ENCODE measurements around the gene CD2AP.

CD2AP gene

DNA sequence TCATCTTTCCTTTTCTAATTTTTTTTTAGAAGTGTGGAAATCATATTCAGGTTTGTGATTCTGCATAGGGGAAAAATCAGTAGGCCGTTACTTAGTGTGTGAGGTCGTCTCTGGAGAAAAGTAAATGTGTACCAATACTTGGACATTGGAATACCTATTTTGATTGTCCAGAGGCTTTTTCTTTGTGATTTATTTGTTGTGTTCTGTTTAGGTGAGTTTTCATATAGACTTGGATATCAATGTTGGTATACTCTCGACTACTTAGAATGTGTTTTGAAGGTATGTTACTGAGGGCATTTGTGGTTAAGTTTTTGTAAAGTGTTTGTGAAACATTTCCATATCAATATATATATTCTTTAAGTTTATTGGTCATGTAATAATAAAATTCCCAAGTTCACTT is 2.3 kb downstream of the CD2AP start:
- no peak for TF ChIP-seq SIN3A (IDR thresholded peaks at IDR 0.05; ENCODE audit: borderline replicate concordance, insufficient read depth, low read length)
- TF ChIP-seq TAF1 (IDR thresholded peaks at IDR 0.05; ENCODE audit: borderline replicate concordance, insufficient read depth, low read length) = no peak
- no peak for TF ChIP-seq FOXP2 (optimal IDR thresholded peaks at IDR 0.05; ENCODE audit: borderline replicate concordance, extremely low read depth, extremely low read length, insufficient read depth)
- TF ChIP-seq REST (IDR thresholded peaks at IDR 0.05; ENCODE audit: insufficient read depth in 1 of 2, low read depth in 2 of 2, low read length in 2 of 2) = no peak
- TF ChIP-seq POLR2AphosphoS5 (IDR thresholded peaks at IDR 0.05; ENCODE audit: low read depth, low read length) = no peak

DNA sequence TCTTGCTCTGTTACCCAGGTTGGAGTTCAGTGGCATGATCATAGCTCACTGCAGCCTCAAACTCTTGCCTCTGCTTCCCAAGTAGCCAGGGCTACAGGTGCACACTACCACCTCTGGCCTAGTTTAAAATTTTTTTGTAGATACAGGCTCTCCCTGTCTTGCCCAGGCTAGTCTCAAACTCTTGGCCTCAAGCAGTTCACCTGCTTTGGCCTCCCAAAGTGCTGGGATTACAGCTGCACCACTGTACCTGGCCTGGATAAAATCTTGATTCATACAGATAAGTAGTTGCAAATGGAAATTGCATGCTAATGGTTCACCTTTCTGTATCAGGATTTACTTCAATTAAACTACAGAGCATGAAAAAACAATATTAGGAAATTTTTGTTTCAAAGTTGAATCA is 4.2 kb downstream of the CD2AP start:
- no peak for TF ChIP-seq FOXP2 (optimal IDR thresholded peaks at IDR 0.05; ENCODE audit: borderline replicate concordance, extremely low read depth, extremely low read length, insufficient read depth)
- TF ChIP-seq TAF1 (IDR thresholded peaks at IDR 0.05; ENCODE audit: borderline replicate concordance, insufficient read depth, low read length) = no peak
- TF ChIP-seq SIN3A (IDR thresholded peaks at IDR 0.05; ENCODE audit: borderline replicate concordance, insufficient read depth, low read length) = no peak
- TF ChIP-seq REST (IDR thresholded peaks at IDR 0.05; ENCODE audit: insufficient read depth in 1 of 2, low read depth in 2 of 2, low read length in 2 of 2) = no peak
- no peak for TF ChIP-seq POLR2AphosphoS5 (IDR thresholded peaks at IDR 0.05; ENCODE audit: low read depth, low read length)

DNA sequence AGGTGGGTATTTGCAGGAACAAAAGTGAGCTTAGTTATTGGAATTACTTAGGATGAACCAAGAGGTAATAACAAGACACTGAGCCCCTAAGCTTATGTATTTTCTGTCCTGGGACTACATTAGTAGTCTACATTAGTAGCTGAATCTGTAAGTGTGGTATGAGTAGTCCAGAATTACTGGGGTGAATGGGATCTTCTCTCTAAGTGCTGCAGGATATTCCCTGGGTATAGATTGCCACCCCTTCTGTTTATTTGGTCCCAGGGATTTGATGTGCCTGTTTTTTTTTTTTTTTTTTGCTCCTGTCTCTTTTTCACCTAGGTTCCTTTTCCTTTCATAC is 5.9 kb downstream of the CD2AP start:
- TF ChIP-seq POLR2AphosphoS5 (IDR thresholded peaks at IDR 0.05; ENCODE audit: low read depth, low read length) (no peak), SIN3A (IDR thresholded peaks at IDR 0.05; ENCODE audit: borderline replicate concordance, insufficient read depth, low read length) (no peak), REST (IDR thresholded peaks at IDR 0.05; ENCODE audit: insufficient read depth in 1 of 2, low read depth in 2 of 2, low read length in 2 of 2) (no peak), FOXP2 (optimal IDR thresholded peaks at IDR 0.05; ENCODE audit: borderline replicate concordance, extremely low read depth, extremely low read length, insufficient read depth) (no peak), TAF1 (IDR thresholded peaks at IDR 0.05; ENCODE audit: borderline replicate concordance, insufficient read depth, low read length) (no peak)

- no peak for TF ChIP-seq POLR2AphosphoS5 (IDR thresholded peaks at IDR 0.05; ENCODE audit: low read depth, low read length)
- no peak for TF ChIP-seq FOXP2 (optimal IDR thresholded peaks at IDR 0.05; ENCODE audit: borderline replicate concordance, extremely low read depth, extremely low read length, insufficient read depth)
- no peak for TF ChIP-seq TAF1 (IDR thresholded peaks at IDR 0.05; ENCODE audit: borderline replicate concordance, insufficient read depth, low read length)
- TF ChIP-seq REST (IDR thresholded peaks at IDR 0.05; ENCODE audit: insufficient read depth in 1 of 2, low read depth in 2 of 2, low read length in 2 of 2) = no peak
- TF ChIP-seq SIN3A (IDR thresholded peaks at IDR 0.05; ENCODE audit: borderline replicate concordance, insufficient read depth, low read length) = no peak
Observed at GRCh38 chr6:47483853-47484546, 6.4 kb downstream of the CD2AP start.

Measured in PFSK-1 (cell line).